K562 (cell line): ENCODE measurements around the gene ZBTB38. TPM values are rescaled to one million over a fixed set of nuclear protein-coding genes. Genes with fewer than 3 reads are reported as not detected.

Source experiments
- CXXC5 ChIP-seq: fragments of 250-450 bp; sonication (Bioruptor Pico); IDR thresholded peaks from 2 replicates; pipeline ENCODE4 v1.8.0; 2022; ENCODE audit warnings: inconsistent platforms, mild to moderate bottlenecking, moderate library complexity
- GATAD2B ChIP-seq: fragments of 450-650 bp; IDR thresholded peaks from 2 replicates; pipeline ENCODE4 v1.6.1; 2017; ENCODE audit warnings: mild to moderate bottlenecking, borderline replicate concordance
- HMG20B ChIP-seq: fragments of 250-450 bp; sonication (Bioruptor Pico); IDR thresholded peaks from 2 replicates; pipeline ENCODE4 v1.5.0; 2021; ENCODE audit warnings: mild to moderate bottlenecking
- KLF10 ChIP-seq: fragments of 250-450 bp; sonication (Bioruptor Pico); IDR thresholded peaks from 2 replicates; pipeline ENCODE4 v1.6.1; 2021; ENCODE audit warnings: matching md5 sums
- KLF6 ChIP-seq: fragments of 250-450 bp; sonication (Bioruptor Pico); IDR thresholded peaks from 2 replicates; pipeline ENCODE4 v1.4.0; 2020; ENCODE audit warnings: mild to moderate bottlenecking, moderate library complexity, borderline replicate concordance
- NR2C1 ChIP-seq, 2 experiments: fragments of 450-650 bp; IDR thresholded peaks; 2 replicates each; pipeline ENCODE4 v1.6.1; 2017; ENCODE audit warnings: mild to moderate bottlenecking in 2 of 2, antibody characterized with exemption in 1 of 2, inconsistent platforms in 1 of 2, missing compliant biosample characterization in 1 of 2, missing genetic modification characterization in 1 of 2
- PYGO2 ChIP-seq: fragments of 450-650 bp; IDR thresholded peaks from 2 replicates; pipeline ENCODE4 v1.6.1; 2016; ENCODE audit warnings: mild to moderate bottlenecking, missing genetic modification characterization, moderate library complexity, missing compliant biosample characterization
- SMAD3 ChIP-seq: fragments of 450-650 bp; formaldehyde crosslinking; conservative IDR thresholded peaks from 2 replicates; pipeline ENCODE4 v1.4.0; 2020; ENCODE audit warnings: mild to moderate bottlenecking
- SMAD4 ChIP-seq: fragments of 250-450 bp; sonication (Bioruptor Pico); conservative IDR thresholded peaks from 2 replicates; pipeline ENCODE4 v1.8.0; 2021; ENCODE audit warnings: inconsistent platforms, mild to moderate bottlenecking, moderate library complexity
- ZBTB1 ChIP-seq: sonication (generic); formaldehyde crosslinking; IDR thresholded peaks from 2 replicates; pipeline ENCODE4 v1.8.1; 2023; ENCODE audit warnings: missing genetic modification reagents, low read depth, mild to moderate bottlenecking, borderline replicate concordance
- ZNF3 ChIP-seq: fragments of 250-450 bp; sonication (Bioruptor Pico); IDR thresholded peaks from 2 replicates; pipeline ENCODE4 v1.5.0; 2021; ENCODE audit warnings: mild to moderate bottlenecking, moderate library complexity
- polyA plus RNA-seq, 8 experiments: library from polyadenylated mRNA; depleted of rRNA in 4 of 8; stranded (reverse) in 5 of 8; unstranded in 3 of 8; fragments of >200 nt; fragmentation: Nextera tagmentation in 2 of 8; fragmentation: Illumina TruSeq in 1 of 8; extraction: Ambion mirVana in 2 of 8; extraction: Trizol in 1 of 8; gene quantifications; 2 replicates each; pipeline versions ENCODE4 v1.2.1 to v1.2.3, GENCODE V29; 2011 to 2014; ENCODE audit warnings: inconsistent platforms in 1 of 8, missing spikeins in 1 of 8
- total RNA-seq, 7 experiments: library from RNA; depleted of rRNA in 6 of 7; stranded (reverse); fragments of >200 nt in 6 of 7; fragmentation: Illumina TruSeq in 2 of 7; extraction: Trizol in 2 of 7; gene quantifications; 2 replicates each; pipeline versions ENCODE4 v1.2.1 to v1.2.3, GENCODE V29; 2011 to 2021; ENCODE audit warnings: low replicate concordance in 1 of 7
- TF ChIP-seq, protein P1 (sequence below): fragments of 450-650 bp; conservative IDR thresholded peaks from 2 replicates; pipeline ENCODE4 v1.6.1; 2016; ENCODE audit warnings: missing genetic modification characterization, low read depth, mild to moderate bottlenecking, missing compliant biosample characterization, moderate library complexity

ZBTB38 gene
- total and polyA plus RNA-seq, 9 of the 15 experiments (the other 6 are each of a cell fraction or from before 2014, with no cell fraction given): 12.1 to 39.4 (median 22.9) TPM

DNA sequence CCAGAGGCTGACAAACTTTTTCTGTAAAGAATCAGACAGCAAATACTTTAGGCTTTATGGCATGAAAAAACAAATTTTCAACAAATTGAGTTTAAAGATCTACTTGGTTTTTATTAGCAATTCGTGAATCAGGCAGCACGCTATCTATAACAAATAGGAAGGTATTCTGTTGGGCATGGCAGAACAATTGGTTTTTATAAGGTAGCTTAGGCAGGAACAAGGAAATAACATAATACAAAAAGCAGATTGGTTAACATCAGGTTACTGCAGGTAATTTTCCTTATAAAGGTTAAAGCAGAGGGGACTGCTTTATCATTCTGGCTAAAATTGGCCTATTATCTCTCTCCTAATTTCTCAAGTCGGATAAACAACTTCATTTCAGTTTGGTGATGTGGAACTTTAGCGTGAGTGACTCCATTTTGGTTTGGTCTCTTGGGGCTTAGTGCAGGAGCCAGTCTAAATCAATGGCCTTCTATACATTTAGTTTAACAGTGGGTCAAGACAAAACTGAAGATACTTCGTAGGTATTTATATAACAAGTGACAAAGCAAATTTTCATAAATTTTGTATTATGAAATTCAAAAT is 26.8 kb downstream of the ZBTB38 start (continued):
- no peak for TF ChIP-seq ZNF3 (CRISPR knock-in tag)
- no peak for TF ChIP-seq HMG20B
- peak; percentile 56 for TF ChIP-seq SMAD4
- TF ChIP-seq SMAD3 (CRISPR knock-in tag): 0 out of 2 replicates have a peak, but pooled peaks have one; percentile 34
- TF ChIP-seq, protein P1, sequence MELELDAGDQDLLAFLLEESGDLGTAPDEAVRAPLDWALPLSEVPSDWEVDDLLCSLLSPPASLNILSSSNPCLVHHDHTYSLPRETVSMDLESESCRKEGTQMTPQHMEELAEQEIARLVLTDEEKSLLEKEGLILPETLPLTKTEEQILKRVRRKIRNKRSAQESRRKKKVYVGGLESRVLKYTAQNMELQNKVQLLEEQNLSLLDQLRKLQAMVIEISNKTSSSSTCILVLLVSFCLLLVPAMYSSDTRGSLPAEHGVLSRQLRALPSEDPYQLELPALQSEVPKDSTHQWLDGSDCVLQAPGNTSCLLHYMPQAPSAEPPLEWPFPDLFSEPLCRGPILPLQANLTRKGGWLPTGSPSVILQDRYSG (tag): peak; percentile 76
- peak; percentile 31; the same call in 1 of the 2 replicates for TF ChIP-seq CXXC5 (CRISPR knock-in tag)
- no peak for TF ChIP-seq KLF10 (CRISPR knock-in tag)
- TF ChIP-seq NR2C1 (IDR thresholded peaks at IDR 0.05): no peak
- TF ChIP-seq NR2C1 (tag; IDR thresholded peaks at IDR 0.05): peak; percentile 49; the same call in 1 of the 2 replicates
- TF ChIP-seq KLF6 (CRISPR knock-in tag): peak; percentile 73; the same call in 1 of the 2 replicates
- 0 out of 2 replicates have a peak, but pooled peaks have one; percentile 62 for TF ChIP-seq PYGO2 (tag)
- TF ChIP-seq ZBTB1 (CRISPR knock-in tag): no peak
- no peak for TF ChIP-seq GATAD2B
